HG02973 (cell line): ENCODE data around the gene RHBG.
"Not testable (repeated sequence)": the region's sequence is repeated elsewhere in the genome, so short reads cannot be mapped to it uniquely, and the experiment has no call there.

Source experiments
- ATAC-seq: cut with Tn5 transposase; IDR thresholded peaks from one replicate; pipeline ENCODE4 v1.9.1; 2021; ENCODE audit warnings: moderate library complexity; ENCODE audit not compliant: unreplicated experiment

RHBG gene, protein sequence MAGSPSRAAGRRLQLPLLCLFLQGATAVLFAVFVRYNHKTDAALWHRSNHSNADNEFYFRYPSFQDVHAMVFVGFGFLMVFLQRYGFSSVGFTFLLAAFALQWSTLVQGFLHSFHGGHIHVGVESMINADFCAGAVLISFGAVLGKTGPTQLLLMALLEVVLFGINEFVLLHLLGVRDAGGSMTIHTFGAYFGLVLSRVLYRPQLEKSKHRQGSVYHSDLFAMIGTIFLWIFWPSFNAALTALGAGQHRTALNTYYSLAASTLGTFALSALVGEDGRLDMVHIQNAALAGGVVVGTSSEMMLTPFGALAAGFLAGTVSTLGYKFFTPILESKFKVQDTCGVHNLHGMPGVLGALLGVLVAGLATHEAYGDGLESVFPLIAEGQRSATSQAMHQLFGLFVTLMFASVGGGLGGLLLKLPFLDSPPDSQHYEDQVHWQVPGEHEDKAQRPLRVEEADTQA

DNA sequence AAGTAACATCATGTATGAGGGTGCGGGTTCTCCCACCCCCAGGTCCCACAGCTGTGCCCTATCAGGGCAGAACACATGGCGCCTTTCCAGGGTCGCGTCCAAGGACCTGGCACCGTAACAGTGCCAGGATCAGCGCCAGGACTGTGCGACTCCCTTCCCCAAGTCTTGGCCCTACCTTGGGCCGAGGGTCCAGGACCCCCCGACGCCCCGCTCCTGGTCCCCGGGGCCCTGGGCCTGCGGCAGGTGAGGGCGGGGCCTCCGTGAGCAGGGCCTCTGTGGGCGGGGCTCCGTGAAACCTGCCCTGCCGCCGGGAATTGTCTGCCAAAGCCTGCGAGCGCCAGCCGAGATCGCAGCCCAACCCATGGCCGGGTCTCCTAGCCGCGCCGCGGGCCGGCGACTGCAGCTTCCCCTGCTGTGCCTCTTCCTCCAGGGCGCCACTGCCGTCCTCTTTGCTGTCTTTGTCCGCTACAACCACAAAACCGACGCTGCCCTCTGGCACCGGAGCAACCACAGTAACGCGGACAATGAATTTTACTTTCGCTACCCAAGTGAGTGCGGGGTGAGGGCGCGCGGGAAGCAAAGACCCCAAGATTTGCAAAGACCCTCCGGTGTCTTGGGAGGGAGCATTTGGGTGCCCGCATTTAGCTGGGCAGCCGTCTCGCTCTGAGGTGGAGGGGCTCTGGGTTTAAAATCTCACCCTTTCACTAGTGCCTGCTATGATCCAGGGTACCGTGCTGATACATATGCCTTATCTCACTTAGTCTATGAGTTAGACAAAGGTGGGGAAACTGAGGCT lies at the start of gene RHBG:
Gene RHBG (plus strand): TSS at position 323 of the 796 bp plus-strand sequence. CDS start 39 bp downstream, at position 362.
- ATAC-seq, result no peak

DNA sequence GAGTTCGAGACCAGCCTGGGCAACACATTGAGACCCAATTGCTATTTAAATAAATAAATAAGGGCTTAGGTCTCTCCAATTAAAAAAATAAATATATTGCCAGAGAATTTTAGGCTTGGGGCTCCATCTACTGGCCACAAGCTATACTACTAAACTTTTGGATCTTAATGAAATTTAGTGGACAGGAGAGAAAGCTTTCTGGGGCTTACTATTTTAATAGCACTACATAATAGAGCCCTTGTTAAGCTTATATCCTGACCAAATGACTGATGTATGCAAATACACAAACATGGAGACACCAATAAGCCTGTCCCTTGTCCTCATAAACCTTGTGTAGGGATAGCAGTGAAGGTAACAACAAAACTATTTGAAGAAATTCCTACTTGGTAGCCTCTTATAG lies 49.3 kb upstream of the RHBG start:
- ATAC-seq, result no peak

DNA sequence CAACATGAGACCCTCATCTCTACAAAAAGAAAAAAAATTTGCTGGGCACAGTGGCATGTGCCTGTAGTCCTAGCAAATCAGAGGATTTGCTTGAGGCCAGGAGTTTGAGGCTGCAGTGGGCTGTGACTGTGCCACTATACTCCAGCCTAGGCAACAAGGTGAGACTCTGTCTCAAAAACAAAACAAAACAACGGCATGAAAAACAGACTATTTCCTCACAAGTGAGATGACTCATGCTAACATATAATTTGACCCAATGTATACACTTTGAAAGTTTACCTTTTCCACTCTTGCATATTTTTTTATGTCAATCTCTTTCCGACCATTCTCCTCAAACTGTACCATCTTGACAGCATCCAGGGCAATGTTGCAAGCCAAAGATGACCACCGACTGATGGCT lies 48.5 kb upstream of the RHBG start:
- ATAC-seq, result no peak

DNA sequence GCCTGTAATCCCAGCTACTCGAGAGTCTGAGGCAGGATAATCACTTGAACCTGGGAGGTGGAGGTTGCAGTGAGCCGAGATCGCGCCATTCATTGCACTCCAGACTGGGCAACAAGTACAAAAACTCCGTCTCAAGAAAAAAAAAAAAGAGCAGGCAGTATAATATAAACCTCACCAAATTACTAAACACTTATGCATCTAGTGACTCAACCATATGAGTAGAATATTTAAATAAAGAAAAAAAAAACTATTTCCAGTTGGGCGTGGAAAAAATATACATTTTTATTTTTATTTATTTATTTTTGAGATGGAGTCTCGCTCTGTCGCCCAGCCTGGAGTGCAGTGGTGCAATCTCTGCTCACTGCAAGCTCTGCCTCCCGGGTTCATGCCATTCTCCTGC lies 45.8 kb upstream of the RHBG start:
- not testable (repeated sequence) for ATAC-seq

DNA sequence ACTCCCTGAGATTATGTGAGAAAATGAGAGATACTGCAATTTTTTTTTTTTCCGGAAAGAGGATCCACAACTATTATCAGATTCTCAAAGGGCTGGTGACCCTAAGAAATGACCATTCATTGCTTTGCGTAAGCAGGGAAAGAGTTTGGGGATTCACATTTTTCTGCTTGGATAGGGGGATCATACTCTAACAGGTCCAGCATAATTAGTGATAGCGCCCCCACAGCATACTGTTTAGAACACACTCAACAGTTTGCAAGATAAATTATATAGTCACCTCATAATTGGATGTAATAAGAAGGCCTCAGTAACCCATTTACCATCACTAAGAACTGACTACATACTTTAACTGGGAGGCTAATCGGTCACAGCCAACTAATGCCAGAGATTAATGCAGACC lies 32.8 kb upstream of the RHBG start:
- ATAC-seq, result no peak

DNA sequence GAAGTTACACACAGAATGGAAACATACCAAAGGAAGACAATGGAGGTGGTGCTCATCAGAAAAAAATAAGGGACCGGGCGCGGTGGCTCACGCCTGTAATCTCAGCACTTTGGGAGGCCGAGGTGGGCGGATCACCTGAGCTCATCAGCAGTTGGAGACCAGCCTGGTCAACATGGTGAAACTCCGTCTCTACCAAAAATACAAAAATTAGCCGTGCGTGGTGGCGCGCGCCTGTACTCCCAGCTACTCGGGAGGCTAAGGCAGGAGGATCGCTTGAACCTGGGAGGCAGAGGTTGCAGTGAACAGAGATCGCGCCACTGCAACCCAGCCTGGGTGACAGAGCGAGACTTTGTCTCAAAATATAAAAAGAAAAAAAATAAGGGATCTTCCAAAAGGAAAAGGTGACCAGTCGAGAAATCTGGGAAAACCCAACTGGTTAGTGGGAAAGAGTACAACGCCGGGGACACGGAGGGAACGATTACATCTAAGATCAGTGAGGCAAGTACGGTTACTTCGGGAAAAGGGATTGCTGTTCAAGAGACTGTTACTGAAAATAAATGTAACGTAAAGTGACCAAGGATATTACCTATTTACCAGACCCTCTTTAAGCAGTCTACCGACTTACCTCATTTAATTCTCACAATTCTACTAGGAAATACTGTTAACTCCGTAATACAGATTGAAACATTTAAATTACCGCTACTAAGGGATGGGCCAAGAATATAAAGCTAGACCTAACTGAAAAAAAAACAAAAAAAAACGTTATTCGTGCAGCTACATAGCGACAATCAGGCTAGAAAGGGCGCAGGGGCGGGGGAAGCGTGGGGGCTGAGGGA lies 31.7 kb upstream of the RHBG start:
- ATAC-seq, result no peak

DNA sequence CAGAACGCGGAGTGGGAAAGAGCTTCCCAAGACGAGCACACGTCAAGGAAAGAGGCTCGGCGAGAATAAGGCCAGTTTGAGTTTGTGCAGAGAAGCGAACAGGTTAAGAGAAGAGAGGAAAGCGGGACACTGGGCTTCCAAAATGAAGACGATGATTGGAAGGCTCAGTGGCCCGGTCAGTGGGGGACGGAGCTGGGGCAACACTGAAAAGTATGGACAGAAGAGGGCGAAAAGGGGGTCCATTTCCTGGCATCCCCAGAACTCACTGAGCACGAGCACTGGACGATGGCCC lies 31.2 kb upstream of the RHBG start:
- no peak for ATAC-seq

DNA sequence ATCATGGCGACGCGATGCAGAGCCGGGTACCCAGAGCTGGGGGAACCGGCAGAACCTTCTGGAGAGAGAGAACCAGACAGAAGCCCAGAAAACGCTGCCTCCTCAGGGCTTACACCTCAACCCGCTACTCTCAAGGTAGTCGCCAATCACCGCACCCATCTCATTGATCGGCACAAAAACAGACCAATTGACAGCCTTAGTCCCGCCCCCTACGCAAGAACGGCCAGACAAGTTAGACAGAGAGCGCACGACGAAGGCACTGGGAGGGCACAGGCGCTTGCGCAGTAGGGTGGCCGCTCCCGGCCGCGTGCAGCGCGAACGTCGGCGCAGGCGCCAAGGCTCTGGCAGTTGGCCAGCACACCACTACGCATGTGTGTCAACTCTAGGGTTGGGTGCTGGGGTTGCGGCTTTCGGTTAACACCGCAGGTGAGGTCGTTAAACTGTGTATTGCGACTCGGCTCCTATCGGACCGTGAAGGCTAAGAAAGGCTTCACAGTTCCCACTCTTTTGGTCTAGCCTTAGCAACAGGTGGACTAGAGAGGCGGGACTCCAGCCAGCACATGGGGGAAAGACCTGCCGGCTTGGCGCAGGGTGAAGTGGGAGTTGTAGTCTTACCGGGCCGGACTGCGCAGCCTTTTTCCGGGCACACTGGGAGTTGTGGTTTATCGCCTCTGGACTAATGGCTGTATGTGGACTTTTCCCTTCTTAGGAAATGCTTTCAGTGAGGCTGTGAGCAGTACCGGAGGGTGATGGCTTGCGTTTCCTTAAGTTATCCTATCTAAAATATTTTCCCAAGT lies 30.6 kb upstream of the RHBG start, which contains the start of the genes CCT3 and TSACC:
Gene CCT3 (minus strand): TSS at position 113 of the 797 bp plus-strand sequence. CDS start 108 bp downstream, at position 5.
Gene TSACC (plus strand): TSS at position 347 of the 797 bp plus-strand sequence. CDS start 1,232 bp downstream, outside the sequence.
- peak; percentile 86 for ATAC-seq

DNA sequence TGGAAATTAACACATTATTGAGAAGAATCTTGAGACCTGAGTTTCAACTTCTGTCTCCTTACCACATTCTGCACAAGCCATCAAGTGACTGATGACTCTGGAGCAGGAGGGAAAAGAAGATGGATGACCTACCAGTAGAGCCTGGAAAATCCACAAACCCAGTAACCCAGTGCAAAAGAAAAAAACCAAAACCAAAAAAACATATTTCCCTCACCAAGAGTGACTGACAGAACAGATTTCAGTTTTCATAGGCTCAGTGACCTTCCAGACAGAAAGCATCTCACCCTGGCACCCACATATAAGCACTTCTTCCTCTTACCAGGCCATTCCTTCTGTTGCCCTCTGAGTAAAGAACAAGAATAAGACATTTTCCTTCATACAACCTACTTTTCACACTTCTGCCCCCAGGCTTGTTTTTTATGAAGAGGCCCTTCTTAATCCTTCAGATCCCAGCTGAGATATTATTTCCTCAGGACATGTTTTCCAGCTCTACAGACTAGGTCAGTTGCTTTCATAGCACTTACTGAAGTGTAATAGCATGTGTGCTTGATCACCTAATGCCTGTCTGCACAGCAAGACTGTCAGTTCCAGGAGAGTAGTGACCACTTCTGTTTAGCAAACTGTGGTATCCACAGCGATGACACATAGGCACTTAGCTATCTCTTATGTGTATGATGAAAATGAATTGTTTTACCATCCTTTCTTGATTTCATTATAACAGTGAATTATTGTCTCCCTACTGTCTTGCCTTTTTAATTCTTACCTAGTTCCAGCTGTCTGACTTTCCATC lies 26.6 kb upstream of the RHBG start:
- ATAC-seq, result no peak

DNA sequence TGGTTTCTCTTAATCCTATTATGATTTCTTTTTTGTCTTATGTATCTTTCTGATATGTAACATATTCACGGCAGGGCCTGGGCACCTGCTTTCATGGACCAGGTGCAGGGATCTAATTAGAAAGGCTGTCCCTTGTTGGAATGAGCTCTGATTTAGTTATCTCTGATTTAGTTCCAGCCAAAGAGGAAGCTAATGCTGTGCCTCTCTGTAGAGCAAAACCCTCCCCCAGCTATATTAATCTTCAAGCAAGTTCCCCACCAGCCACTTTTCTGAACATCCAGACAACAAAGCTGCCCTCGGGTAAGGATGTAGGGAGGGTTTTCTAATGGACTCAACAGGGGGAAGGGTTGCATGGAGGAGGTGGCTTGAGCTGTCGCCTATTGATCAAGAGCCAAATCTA lies 24.6 kb upstream of the RHBG start:
- ATAC-seq, result no peak

DNA sequence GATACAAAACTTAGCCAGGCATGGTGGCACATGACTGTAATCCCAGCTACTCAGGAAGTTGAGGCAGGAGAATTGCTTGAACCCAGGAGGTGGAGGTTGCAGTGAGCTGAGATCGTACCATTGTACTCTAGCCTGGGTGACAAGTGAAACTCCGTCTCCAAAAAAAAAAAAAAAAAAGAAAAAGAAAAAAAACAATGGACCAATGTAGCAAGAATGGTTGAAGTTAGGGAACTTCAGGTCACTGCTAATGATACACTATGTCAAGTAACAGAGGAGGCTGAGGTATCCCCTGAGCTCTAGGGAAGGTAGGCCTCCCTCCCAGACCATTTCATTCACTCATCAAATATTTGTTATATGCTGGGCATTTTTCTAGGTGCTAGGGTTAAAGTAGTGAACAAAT lies 23.0 kb upstream of the RHBG start:
- not testable (repeated sequence) for ATAC-seq

DNA sequence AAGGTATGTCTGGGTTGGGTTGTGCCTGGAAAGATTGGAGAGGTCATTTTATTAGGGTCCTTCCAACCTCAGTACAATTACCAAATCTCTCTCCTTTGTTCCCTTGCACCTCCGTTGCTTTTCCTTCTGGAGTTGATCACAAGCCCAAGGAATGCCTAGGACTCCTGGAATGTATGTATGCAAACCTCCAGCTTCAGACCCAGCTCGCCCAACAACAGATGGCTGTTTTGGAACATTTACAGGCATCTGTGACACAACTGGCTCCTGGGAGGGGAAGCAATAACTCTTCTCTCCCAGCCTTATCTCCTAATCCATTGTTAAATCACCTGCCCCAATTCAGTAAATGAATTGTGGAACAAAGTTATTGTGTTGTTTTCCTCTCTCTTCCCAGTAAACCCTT lies 22.4 kb upstream of the RHBG start:
- ATAC-seq, result no peak

DNA sequence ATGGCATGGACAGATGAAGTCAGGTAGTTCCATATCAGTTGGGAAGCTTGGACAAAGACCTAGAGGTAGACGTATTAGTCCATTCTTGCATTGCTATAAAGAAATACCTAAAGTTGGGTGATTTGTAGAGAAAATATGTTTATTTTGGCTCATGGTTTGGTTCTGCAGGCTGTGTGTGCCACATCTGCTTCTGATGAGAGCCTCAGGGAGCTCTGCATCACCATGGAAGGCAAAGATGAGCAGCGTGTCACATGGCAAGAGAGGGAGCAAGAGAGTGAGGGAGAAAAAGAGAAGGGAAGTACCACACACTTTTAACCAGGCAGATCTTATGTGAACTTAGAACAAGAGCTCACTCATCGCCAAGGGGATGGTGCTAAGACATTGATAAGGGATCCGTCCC lies 21.7 kb upstream of the RHBG start:
- no peak for ATAC-seq

DNA sequence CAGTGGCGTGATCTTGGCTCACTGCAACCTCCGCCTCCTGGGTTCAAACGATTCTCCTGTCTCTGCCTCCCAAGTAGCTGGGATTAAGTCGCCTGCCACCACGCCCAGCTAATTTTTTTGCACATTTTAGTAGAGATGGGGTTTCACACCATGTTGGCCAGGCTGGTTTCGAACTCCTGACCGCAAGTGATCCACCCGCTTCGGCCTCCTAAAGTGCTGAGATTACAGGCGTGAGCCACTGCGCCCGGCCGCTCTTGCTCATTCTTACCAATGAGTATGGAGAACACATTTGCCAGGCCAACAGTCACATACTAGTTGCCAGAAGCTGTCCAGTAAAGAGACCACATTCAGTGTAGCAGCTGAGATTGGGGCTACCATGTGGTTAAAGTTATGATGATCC lies 16.5 kb upstream of the RHBG start:
- not testable (repeated sequence) for ATAC-seq

DNA sequence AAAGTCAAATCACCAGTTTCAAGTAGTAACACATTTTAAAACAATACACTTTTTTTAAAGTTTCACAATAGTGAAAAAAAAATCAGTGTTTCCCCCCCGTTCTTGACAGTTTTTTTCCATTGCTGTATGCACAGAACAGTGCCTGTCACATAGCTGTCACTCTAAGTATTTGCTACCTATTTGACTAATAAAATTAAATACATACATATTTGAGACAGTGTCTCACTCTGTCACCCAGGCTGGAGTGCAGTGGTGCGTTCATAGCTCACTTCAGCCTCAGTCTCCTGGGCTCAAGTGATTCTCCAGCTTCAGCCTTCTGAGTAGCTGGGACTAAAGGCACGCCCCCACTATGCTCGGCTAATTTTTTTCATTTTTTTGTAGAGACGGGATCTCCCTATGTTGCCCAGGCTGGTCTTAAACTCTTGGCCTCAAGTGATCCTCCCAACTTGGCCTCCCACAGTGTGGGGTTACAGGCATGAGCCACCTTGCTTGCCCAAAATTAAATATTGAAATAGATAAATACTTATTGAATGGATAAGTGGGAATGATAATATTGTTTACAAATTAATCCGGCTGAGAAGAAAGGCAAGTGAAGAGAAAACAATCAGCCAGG lies 12.6 kb upstream of the RHBG start:
- ATAC-seq, result no peak

DNA sequence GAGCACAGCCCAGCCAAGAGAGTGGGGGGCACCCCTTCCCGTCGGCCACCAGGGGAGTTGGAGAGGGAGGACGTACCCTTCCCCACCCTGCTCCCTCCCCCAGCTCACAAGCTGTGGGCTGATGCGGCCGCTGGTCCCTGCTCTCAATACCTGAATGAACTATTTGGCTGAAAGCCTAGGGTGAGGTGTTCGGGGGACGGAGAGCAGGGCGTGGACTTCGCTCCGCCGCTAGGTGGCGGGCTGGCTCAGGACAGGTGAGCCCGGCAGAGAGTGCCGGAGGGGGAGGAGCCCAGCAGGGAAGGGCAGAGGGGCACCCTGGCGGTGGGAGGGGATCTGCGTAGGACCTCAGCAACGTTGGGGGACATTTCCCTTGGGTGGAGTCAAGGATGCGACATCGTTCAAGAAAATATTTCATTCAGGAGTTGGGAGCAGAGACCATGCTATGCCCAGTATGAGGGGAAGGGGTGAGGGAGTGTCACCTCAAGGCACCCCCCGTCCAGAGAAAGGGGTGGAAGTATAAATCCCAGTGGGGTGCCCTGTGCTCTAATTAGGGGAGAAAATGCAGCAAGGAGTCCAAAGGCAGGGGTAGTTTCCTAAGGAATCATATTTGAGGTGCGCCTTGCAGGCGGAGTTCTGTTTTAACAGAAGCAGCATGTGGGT lies 12.0 kb upstream of the RHBG start:
- no peak for ATAC-seq

DNA sequence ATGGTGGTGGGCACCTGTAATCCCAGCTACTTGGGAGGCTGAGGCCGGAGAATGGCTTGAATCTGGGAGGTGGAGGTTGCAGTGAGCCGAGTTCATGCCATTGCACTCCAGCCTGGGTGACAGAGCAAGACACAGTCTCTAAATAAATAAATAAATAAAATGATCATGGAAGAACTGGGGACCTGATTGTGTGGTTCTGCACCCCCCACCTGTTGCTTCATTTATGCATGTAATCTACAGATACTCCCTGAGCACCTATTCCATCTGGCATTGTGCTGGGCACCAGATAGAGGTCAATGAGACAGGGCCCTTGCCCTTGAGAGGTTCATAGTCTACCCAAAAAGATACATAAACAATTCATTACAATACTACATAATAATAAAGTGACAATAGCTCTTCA lies 11.0 kb upstream of the RHBG start:
- no peak for ATAC-seq

DNA sequence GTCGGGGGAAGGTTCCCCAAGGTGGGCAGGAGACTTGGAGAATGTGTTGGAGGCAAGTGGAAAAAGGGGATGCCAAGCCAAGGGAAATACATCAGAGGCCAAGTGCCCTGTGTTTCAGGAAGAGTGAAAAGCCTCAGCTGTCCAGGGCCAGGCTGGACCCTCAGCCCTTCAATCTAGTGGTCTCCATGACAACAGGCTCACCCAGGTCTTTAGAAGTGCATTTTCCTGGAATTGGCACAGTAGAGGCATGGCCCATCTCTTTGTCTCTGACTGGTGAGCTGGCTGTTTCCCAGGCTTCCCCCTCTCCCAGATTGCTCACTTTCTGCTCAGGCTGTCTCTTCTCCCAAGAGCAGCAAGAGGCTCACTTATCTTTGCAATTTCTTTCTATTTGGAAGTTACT lies 10.4 kb upstream of the RHBG start:
- ATAC-seq, result no peak

DNA sequence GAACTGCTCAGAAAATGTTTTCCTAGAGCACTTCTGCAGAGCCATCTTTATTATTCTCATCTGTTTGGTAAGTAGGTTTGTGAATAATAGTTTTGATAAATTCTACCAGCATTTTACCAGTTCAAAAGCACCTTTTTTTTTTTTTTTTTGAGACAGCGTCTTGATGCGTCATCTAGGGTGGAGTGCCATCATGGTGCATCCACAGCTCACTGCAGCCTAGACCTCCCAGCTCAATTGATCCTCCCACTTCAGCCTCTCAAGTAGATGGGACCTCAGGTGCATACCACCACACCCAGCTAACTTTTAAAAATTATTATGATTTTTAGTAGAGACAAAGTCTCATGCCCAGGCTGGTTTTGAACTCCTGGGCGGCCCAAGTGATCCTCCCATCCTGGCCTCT lies 9.8 kb upstream of the RHBG start:
- no peak for ATAC-seq
